Fibroblast of gingiva (primary cell): ENCODE data around the gene SHPK.
A peak's percentile ranks its signal among the peaks of the same experiment; 100 is the strongest.
"Not testable (repeated sequence)": the region's sequence is repeated elsewhere in the genome, so short reads cannot be mapped to it uniquely, and the experiment has no call there.

Experiments
- DNase-seq: peaks from one replicate; pipeline ENCODE4 v3.0.0-alpha.2; 2011; ENCODE audit warnings: low read depth

Gene SHPK

GRCh38 chr17:3585826-3586225, 50.2 kb downstream of the SHPK start:
- DNase-seq = no peak

- DNase-seq = no peak
Measured at GRCh38 chr17:3583456-3583855, 52.6 kb downstream of the SHPK start.

DNA sequence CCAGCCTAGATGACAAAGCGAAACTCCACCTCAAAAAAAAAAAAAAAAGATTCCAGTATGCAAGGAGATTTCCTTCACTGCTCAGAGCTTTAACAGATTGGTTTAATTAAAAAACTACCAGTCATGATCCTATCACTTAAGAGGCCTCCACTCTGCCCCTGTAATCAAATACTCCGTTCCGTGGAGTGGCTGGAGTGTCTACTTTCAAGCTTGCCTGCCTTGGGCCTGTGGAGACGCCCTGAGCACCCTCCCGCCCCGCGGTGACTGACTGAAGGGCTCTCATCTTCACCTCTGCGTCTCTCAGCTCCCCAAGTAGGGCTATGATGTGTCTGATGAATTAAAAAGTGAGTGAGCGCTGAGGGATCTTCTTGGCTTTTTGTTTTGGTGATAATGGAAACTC, 53.1 kb downstream of the SHPK start:
- no peak for DNase-seq

DNA sequence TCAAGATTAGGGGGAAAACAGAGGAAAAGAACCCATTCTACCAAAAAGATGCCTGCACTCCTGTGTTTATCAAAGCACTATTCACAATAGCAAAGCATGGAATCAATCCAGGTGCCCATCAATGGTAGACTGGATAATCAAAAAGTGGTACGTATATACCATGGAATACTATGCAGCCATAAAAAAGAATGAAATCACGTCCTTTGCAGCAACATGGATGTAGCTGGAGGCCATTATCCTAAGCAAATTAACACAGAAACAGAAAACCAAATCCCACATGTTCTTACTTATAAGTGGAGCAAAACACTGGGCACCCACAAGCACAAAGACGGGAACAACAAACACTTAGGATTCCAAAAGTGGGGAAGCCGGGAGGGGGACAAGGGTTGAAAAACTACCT, 57.4 kb downstream of the SHPK start:
- DNase-seq = not testable (repeated sequence)

DNA sequence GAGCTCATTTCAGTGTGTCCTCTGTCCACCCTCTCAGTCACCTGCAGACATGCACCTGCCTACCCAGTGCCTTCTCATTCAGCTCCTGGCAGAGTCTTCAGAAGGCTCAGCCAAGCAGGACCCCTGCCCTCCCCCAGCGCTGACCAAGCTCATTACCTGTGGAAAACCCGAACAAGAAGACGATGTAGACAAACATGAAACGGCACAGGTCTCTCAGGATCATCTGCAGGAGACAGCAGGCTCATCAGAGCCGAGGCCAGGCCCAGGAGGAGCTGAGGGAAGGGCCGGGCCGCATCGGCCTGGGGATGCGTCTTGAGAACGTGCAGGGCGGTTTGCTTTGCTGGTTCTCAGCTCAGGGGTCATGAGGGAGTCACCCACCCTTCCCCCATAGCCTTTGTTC, 59.1 kb downstream of the SHPK start:
- DNase-seq = no peak

GRCh38 chr17:3575511-3575910, 60.5 kb downstream of the SHPK start:
- DNase-seq = peak; percentile 75

DNA sequence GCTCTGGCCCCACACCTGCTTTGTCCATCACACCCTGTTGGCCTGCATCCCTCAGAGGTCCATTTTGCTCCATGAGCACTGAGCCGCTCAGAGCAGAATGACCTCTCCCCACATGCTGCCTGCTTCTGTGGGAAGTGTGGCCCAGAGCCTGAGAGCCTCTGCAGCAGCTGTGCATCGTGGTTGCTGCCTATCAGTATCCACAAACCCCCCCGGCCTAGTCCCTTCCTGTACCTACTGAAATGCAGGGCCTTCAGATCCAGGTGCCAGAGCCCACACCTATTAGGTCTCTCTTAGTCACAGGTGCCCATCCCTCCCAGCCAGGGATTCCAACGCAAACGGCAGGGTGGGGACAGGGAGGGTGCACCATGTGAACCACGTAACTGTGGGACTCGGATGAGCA, 61.8 kb downstream of the SHPK start:
- no peak for DNase-seq

- no peak for DNase-seq
Measured at GRCh38 chr17:3573246-3574100, 62.6 kb downstream of the SHPK start.

DNA sequence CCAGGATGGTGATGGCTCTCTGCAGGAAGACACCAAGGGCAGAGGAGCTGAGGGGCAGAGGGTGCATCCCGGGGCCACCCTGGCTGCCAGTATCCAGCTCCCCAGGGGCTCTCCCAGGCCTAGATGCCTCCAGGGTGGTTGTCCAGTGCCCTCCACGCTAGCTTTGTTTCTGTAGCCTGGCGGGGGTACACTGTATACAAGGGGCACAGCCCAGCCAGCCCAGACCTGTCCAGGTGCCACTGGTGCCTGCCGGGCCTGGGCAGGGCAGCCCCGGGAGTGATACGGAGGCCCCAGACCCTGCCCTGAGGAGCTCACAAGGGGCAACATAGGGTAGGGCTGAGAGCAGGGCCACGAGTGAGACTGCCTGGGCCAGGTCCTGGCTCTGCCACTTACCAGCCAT, 63.8 kb downstream of the SHPK start:
- DNase-seq = no peak

GRCh38 chr17:3571043-3571900, 64.8 kb downstream of the SHPK start:
- DNase-seq = no peak

DNA sequence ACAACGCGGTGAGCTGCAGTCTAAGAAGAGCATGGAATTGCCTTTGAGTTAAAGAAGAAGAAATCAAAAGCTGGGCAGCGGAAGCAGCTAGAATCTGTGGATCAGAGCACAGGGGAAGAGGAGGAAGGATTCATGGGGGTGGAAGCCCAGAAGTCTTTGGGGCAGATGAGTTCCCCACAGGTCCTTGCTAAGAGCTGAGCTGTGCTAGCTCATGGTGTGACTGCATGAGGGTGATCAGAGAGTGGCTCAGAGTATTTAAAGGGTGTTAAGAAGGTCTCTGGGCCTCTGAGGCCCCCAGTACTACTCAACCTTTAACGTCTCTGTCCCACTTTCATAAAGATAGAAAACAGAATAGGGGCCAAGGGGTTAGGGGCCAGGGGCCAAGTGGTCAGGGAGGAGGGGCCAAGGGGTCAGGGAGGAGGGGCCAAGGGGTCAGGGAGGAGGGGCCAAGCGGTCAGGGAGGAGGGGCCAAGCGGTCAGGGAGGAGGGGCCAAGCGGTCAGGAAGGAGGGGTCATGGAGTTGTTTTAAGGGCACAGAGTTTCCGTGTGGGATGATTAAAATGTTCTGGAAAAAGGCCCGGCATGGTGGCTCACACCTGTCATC, 66.4 kb downstream of the SHPK start:
- DNase-seq = no peak

DNA sequence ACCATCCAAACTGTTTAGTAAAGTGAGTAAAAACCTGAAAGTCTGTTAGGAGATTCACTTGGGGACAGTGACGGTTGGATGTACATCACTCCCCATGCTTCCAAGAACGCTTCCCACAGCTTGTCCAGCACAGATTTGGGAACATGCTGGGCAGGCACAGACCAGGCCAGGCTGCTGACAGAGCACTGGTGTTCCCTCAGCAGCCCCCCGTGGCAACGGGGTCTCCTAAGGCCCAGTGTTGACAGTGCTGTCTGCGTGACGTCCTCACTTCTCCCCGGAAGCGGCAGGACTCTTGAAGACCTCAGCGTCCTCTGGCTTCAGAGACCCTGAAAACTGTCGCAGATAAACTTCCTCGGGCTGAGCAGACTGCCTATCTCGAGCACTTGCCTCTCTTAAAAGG, 69.5 kb downstream of the SHPK start:
- DNase-seq = no peak

GRCh38 chr17:3565143-3565542, 70.9 kb downstream of the SHPK start:
- no peak for DNase-seq

DNA sequence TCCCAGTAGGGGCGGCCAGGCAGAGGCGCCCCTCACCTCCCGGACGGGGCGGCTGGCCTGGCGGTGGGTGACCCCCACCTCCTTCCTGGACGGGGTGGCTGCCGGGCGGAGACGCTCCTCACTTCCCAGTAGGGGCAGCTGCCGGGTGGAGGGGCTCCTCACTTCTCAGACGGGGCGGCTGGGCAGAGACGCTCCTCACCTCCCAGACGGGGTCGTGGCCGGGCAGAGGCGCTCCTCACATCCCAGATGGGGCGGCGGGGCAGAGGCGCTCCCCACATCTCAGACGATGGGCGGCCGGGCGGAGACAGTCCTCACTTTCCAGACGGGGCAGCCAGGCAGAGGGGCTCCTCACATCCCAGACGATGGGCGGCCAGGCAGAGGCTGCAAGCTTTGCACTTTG, 71.8 kb downstream of the SHPK start:
- DNase-seq = not testable (repeated sequence)

DNA sequence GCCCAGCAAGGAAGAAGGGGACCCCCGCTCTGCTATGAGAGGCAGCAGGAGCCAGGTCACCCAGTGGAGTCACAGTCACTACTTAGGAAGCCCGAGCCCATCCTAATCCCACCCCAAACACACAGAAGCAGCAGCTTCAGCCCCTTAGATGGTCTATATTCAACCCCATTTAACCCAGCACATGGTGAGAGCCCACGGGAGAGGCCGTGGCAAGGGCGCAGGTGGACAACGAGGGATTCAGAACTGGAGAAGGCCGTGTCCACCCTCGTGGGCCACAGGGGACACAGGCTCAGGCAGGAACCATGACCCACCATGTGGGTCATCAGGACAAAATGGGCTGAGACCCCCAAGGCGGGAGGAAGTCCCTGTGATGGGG, 76.8 kb downstream of the SHPK start:
- DNase-seq = no peak

GRCh38 chr17:3558603-3559269, 77.3 kb downstream of the SHPK start:
- DNase-seq = no peak
